ENCODE measurements around the gene STK31.
"Not testable (repeated sequence)": the region's sequence is repeated elsewhere in the genome, so short reads cannot be mapped to it uniquely, and the experiment has no call there.

Gene STK31

DNA sequence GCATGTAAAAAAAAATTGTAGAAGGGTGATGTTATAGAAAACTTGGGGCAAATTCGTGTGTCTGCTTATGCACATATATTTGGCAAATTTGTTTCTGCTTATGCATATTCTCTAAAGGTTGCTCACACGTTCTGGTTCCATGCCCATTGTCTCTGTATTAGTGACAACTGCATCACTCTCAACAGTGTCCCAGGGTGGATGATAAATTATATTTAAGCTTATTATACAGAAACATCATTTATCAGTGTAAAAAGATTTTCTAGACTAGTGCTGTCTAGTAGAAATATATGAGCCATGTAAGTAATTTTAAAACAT lies 4.1 kb downstream of the STK31 start:
- no peak for TF ChIP-seq ZFX (IDR thresholded peaks at IDR 0.05)
- TF ChIP-seq, protein P1, sequence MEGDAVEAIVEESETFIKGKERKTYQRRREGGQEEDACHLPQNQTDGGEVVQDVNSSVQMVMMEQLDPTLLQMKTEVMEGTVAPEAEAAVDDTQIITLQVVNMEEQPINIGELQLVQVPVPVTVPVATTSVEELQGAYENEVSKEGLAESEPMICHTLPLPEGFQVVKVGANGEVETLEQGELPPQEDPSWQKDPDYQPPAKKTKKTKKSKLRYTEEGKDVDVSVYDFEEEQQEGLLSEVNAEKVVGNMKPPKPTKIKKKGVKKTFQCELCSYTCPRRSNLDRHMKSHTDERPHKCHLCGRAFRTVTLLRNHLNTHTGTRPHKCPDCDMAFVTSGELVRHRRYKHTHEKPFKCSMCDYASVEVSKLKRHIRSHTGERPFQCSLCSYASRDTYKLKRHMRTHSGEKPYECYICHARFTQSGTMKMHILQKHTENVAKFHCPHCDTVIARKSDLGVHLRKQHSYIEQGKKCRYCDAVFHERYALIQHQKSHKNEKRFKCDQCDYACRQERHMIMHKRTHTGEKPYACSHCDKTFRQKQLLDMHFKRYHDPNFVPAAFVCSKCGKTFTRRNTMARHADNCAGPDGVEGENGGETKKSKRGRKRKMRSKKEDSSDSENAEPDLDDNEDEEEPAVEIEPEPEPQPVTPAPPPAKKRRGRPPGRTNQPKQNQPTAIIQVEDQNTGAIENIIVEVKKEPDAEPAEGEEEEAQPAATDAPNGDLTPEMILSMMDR (conservative IDR thresholded peaks at IDR 0.05) = no peak
- no peak overlapping the region for H3K27ac ChIP-seq

DNA sequence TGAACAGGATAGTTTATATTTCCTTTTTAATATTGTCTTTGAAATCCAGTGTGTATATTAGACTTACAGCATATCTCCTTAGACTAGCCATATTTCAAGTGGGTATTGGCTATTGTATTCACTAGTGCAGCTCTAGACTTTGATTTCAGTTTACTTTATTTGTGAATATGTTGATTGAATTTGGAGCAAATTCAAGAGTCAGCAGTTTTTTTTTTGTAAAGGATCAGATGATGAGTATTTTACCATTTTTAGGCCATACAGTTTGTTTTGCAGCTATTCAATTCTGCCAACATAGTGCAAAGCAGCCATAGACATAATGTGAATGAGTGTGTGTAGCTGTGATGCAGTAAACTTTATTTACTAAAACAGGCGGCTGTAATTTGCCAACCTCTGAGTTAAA lies 4.6 kb downstream of the STK31 start:
- TF ChIP-seq, protein P1 (conservative IDR thresholded peaks at IDR 0.05) = no peak
- no peak for TF ChIP-seq ZFX (IDR thresholded peaks at IDR 0.05)

DNA sequence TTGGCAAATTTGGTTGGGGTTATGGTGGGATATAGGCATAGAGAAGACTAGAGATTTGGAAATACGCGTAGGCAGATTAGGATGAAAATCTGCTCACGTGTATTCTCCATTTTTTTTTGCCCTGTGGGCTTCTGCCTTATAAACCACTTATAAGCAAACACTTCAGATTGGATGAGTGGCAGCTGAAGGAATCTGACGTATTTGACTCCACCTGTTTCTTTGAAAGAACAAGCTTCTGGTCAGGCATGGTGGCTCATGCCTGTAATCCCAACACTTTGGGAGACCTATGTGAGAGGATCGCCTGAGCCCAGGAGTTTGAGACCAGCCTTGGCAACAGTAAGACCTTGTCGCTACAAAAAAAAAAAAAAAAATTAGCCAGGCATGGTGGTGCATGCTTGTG lies 5.1 kb downstream of the STK31 start:
- TF ChIP-seq, protein P1 (conservative IDR thresholded peaks at IDR 0.05) = no peak
- TF ChIP-seq ZFX (IDR thresholded peaks at IDR 0.05) = no peak
- no peak overlapping the region for H3K27ac ChIP-seq

More for the DNA sequence above, 4.6 kb downstream of the STK31 start:
- no peak overlapping the region for H3K27ac ChIP-seq

DNA sequence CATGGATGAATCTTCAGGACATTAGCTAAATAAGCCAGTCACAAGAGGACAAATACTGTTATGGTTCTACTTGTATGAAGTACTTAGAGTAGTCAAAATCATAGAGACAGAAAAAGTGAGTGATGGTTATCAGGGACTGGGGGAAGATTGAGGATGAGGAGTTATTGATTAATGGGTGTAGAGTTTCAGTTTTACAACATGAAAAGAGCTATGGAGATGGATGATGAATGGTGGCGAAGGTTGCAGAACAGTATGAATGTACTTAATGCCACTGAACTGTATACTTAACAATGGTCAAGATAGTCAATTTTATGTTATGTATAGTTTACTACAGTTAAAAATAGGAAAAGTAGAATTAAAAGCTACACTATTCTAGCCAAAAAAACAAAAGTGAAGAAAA lies 7.8 kb downstream of the STK31 start:
- no peak overlapping the region for H3K27ac ChIP-seq

DNA sequence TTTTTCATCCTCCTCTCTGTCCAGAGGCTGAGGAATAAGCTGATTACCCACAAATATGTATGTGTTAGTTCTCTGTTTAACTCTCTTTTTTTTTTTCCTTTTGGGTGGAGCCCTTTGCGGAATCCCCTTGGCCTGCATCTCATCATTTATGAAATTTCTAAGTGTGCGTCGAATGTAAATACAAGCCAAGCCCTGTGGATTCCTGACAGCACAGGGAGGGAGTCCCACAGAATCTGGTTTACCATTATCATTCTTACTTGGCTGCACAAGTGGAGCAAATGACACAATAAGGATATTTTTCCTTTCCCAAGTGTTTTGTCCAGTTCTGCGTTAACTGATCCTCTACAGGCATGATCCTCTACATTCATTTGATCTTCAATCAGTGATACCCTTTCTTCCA lies 11.4 kb downstream of the STK31 start:
- TF ChIP-seq, protein P1 (conservative IDR thresholded peaks at IDR 0.05) = no peak
- TF ChIP-seq ZFX (IDR thresholded peaks at IDR 0.05) = no peak
- no peak overlapping the region for H3K27ac ChIP-seq

More for the DNA sequence above, 7.8 kb downstream of the STK31 start:
- TF ChIP-seq ZFX (IDR thresholded peaks at IDR 0.05) = no peak
- TF ChIP-seq, protein P1 (conservative IDR thresholded peaks at IDR 0.05) = no peak

DNA sequence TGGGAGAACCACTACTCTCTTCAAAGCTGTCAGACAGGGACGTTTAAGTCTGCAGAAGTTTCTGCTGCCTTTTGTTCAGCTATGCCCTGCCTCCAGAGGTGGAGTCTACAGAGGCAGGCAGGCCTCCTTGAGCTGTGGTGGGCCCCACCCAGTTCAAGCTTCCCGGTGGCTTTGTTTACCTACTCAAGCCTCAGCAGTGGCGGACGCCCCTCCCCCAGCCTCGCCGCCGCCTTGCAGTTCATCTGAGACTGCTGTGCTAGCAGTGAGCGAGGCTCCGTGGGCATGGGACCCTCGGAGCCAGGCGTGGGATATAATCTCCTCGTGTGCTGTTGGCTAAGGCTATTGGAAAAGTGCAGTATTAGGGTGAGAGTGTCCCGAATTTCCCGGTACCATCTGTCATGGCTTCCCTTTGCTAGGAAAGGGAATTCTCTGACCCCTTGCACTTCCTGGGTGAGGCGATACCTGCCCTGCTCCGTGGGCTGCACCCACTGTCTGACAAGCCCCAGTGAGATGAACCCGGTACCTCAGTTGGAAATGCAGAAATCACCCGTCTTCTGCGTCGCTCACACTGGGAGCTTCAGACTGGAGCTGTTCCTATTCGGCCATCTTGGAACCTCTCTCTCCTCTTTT lies 12.7 kb downstream of the STK31 start:
- H3K27ac ChIP-seq = not testable (repeated sequence)

DNA sequence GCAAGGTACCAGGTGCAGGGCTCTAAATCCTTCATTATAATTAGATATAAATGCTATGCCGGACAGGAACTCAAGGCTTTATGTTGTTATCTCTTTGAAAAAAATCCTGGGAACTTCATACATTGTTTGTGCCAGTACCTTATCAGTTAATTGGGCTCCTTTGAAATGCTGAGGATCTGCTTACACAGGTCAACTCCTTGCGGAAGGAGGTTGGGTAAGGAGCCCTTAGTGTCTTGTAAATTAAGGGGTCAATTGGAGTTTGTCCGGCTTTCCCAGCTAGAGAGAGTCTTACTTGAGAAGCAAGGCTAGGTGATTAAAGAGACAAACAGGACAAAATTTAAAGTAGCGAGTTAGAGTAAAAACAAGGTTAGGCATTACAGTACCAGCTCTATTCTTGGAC lies 14.1 kb downstream of the STK31 start:
- not testable (repeated sequence) for H3K27ac ChIP-seq

DNA sequence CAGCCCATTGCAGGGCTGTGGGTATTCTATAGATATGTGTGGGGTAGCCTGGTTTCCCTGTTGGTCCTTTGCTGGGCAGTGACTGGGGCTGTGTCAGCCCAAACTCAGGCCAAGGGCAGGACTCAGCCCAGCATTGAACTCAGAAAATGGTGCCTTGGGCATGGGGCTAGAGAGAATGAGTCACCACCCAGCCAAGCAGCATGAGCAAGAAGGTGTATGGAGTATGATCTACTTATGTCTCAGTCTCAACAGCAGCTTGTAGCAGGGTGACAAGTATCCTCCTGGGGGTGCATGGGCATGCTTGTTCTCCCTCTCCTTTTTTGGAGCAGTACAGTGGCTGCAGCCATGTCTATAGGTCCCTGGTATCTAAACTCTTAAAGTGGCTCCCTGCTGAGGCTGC lies 32.0 kb downstream of the STK31 start:
- TF ChIP-seq, protein P1 (conservative IDR thresholded peaks at IDR 0.05) = no peak
- no peak for TF ChIP-seq ZFX (IDR thresholded peaks at IDR 0.05)
- H3K27ac ChIP-seq = no peak overlapping the region; the same call in 1 of the 2 replicates

Data from C4-2B (cell line).